CD4-positive, alpha-beta memory T cell (primary cell): ENCODE results near the gene MNX1. TPM values are rescaled to one million over a fixed set of nuclear protein-coding genes. Genes with fewer than 3 reads are reported as not detected.
A peak's percentile ranks its signal among the peaks of the same experiment; 100 is the strongest.

ENCODE experiments used
- CTCF ChIA-PET: fragments of 350-600 bp; sonication (Branson Sonifier 250); formaldehyde crosslinking; loops from one replicate; lab custom pipeline; 2021; ENCODE audit warnings: inconsistent platforms; ENCODE audit not compliant: partially characterized antibody; lab: Charles Lee
- POLR2A ChIA-PET: fragments of 350-600 bp; sonication (Branson Sonifier 250); formaldehyde crosslinking; loops from one replicate; lab custom pipeline; 2021; ENCODE audit not compliant: partially characterized antibody; lab: Charles Lee
- DNase-seq, 5 donors: peaks; one replicate each; pipeline versions ENCODE4 v3.0.0 to v3.0.0-alpha.2; 2020 to 2022; ENCODE audit warnings: mixed read lengths in 1 of 5
- H3K27ac ChIP-seq: one replicate; pipeline ENCODE4 v1.7.0; 2013; ENCODE audit warnings: low read depth, low read length
- H3K27me3 ChIP-seq: 2 replicates; pipeline ENCODE4 v1.7.0; 2013; ENCODE audit warnings: mild to moderate bottlenecking, low read length, moderate library complexity; ENCODE audit not compliant: insufficient read depth
- H3K36me3 ChIP-seq: 2 replicates; pipeline ENCODE4 v1.7.0; 2013; ENCODE audit warnings: mild to moderate bottlenecking, low read length, moderate library complexity; ENCODE audit not compliant: insufficient read depth
- H3K4me1 ChIP-seq: 2 replicates; pipeline ENCODE4 v1.7.0; 2013; ENCODE audit warnings: mild to moderate bottlenecking, low read length, moderate library complexity; ENCODE audit not compliant: insufficient read depth
- H3K4me3 ChIP-seq, 2 donors: one replicate each; pipeline ENCODE4 v1.7.0; 2013; ENCODE audit warnings: low read length in 2 of 2, mild to moderate bottlenecking in 1 of 2
- H3K9me3 ChIP-seq, 2 donors: one replicate each; pipeline ENCODE4 v1.7.0; 2013; ENCODE audit warnings: low read length in 2 of 2, control low read depth in 1 of 2; ENCODE audit not compliant: control insufficient read depth in 1 of 2
- H3K27ac Mint-ChIP-seq, 7 donors: one replicate each; pipeline ENCODE4 v1.8.0; 2020 to 2021; ENCODE audit warnings: mixed read lengths in 7 of 7, mild to moderate bottlenecking in 6 of 7, inconsistent platforms in 3 of 7, moderate library complexity in 3 of 7
- H3K27me3 Mint-ChIP-seq, 2 donors: one replicate each; pipeline ENCODE4 v1.8.0; 2020 to 2021; ENCODE audit warnings: mixed read lengths in 2 of 2
- H3K36me3 Mint-ChIP-seq, 2 donors: one replicate each; pipeline ENCODE4 v1.8.0; 2020 to 2021; ENCODE audit warnings: mixed read lengths in 2 of 2, inconsistent platforms in 1 of 2, mild to moderate bottlenecking in 1 of 2
- H3K4me1 Mint-ChIP-seq, 4 donors: one replicate each; pipeline ENCODE4 v1.8.0; 2020 to 2021; ENCODE audit warnings: mixed read lengths in 4 of 4, mild to moderate bottlenecking in 1 of 4
- H3K4me3 Mint-ChIP-seq, 8 donors: one replicate each; pipeline ENCODE4 v1.8.0; 2020 to 2021; ENCODE audit warnings: mixed read lengths in 8 of 8, mild to moderate bottlenecking in 7 of 8, moderate library complexity in 6 of 8, inconsistent platforms in 3 of 8
- H3K9me3 Mint-ChIP-seq, 8 donors: one replicate each; pipeline ENCODE4 v1.8.0; 2020 to 2021; ENCODE audit warnings: mixed read lengths in 8 of 8, mild to moderate bottlenecking in 5 of 8, inconsistent platforms in 3 of 8, moderate library complexity in 1 of 8
- intact Hi-C: fragments of 100-400 bp; cut with micrococcal nuclease; formaldehyde crosslinking; loops from one replicate; pipeline ENCODE4 v1.15.1; 2023
- polyA plus RNA-seq, 2 donors: library from polyadenylated mRNA; unstranded; fragments of 300-500 nt; fragmentation: Illumina TruSeq; gene quantifications; one replicate each; pipeline ENCODE4 v1.2.3, GENCODE V29; 2021
- total RNA-seq, 2 experiments: library from RNA; stranded (reverse); gene quantifications; one replicate each; pipeline ENCODE4 v1.2.3, GENCODE V29; 2021

Gene MNX1
- not detected for total RNA-seq
- polyA plus RNA-seq = not detected

DNA sequence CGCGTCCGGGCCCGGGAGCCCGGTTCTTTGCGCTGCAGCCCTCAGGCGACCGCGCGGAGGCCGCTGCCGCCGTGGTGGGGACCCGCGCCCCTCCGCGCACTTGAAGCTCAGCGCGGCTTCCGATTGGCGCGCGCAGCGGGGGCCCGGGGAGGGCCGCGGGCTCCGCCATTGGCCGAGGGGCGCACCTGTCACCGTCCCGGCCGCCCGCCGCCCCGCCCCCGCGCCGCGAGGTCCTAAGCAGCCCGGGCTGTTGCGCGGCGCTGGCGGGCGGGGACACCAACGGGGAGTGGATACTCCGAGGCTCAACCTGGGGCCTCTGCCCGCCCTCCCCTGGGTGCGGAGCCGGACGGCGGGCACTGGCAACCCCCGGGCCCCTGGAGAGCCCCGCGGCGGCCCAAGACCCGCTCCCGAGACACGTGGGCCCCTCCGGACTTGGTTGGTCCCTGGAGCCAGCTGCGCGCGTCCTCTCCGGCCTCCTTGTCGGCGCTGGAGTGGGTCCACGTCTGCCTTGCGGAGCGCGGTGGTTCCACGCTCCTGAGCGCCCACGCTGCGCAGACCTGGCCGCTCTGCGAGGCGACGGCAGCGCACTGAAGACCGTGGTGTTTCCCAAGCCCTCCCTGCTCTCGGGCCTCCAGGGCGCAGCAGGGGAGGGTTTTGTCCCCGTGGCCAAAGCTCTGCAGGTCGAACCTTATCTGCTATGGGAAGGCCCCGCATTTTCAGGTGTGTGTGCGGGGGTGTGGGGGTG lies at the start of gene MNX1:
TSS of gene MNX1 (minus strand) at position 76 of the 745 bp plus-strand sequence. CDS start 313 bp downstream, outside the sequence.
- H3K4me3 Mint-ChIP-seq = peak within 1 kb of the TSS; percentile 58 to 78 (median 74)
- intact Hi-C loops = no loop called here
- DNase-seq = peak in 3 of 5 donors; percentile 31 to 35 (median 31)
- H3K4me3 ChIP-seq = peak within 1 kb of the TSS in 1 of 2 donors; percentile 32
- no peaks in the 10 kb centered on the region for H3K9me3 ChIP-seq
- peaks cover 41% of the 10 kb centered on the region for H3K27me3 ChIP-seq
- no peaks in the 10 kb centered on the region for H3K36me3 ChIP-seq
- POLR2A ChIA-PET = no interaction called here
- H3K36me3 Mint-ChIP-seq = peaks cover 0 to 1% of the 10 kb centered on the region in 2 donors
- H3K27ac Mint-ChIP-seq = peak within 1 kb of the TSS in 1 of 7 donors; percentile 11
- H3K4me1 ChIP-seq = peaks cover 14% of the 10 kb centered on the region
- CTCF ChIA-PET = no interaction called here
- no peaks in the 10 kb centered on the region for H3K9me3 Mint-ChIP-seq
- peaks cover 50% of the 10 kb centered on the region in 2 donors for H3K27me3 Mint-ChIP-seq
- peaks cover 8 to 18% (median 15%) of the 10 kb centered on the region in 4 donors for H3K4me1 Mint-ChIP-seq
- H3K27ac ChIP-seq = no peak within 1 kb of the TSS

- POLR2A ChIA-PET = no interaction called here
- no peak overlapping the region for H3K27ac Mint-ChIP-seq
Measured at GRCh38 chr7:157059534-157059933, 49.1 kb upstream of the MNX1 start.

GRCh38 chr7:157058701-157059100 lies 48.2 kb upstream of the MNX1 start:
- Mint-ChIP-seq H3K9me3 (peaks cover 0 to 25% (median 15%) of the 10 kb centered on the region in 8 donors), H3K4me1 (no peaks in the 10 kb centered on the region), H3K36me3 (peaks cover 2 to 3% of the 10 kb centered on the region in 2 donors), H3K27me3 (peaks cover 17 to 23% of the 10 kb centered on the region in 2 donors), H3K27ac (no peak overlapping the region), H3K4me3 (no peak overlapping the region)
- CTCF ChIA-PET = no interaction called here
- no peak overlapping the region for H3K27ac ChIP-seq
- DNase-seq = no peak
- intact Hi-C loops = no loop called here
- no peaks in the 10 kb centered on the region for H3K27me3 ChIP-seq
- peaks cover 0 to 7% of the 10 kb centered on the region in 2 donors for H3K9me3 ChIP-seq
- no peak overlapping the region for H3K4me3 ChIP-seq
- POLR2A ChIA-PET = no interaction called here
- no peaks in the 10 kb centered on the region for H3K36me3 ChIP-seq
- no peaks in the 10 kb centered on the region for H3K4me1 ChIP-seq

More at GRCh38 chr7:157059534-157059933, 49.1 kb upstream of the MNX1 start:
- Mint-ChIP-seq H3K36me3 (peaks cover 3% of the 10 kb centered on the region in 2 donors), H3K27me3 (peaks cover 15 to 25% of the 10 kb centered on the region in 2 donors), H3K4me3 (no peak overlapping the region), H3K9me3 (peaks cover 0 to 30% (median 13%) of the 10 kb centered on the region in 8 donors), H3K4me1 (no peaks in the 10 kb centered on the region)
- no peaks in the 10 kb centered on the region for H3K36me3 ChIP-seq
- H3K9me3 ChIP-seq = peaks cover 0 to 7% of the 10 kb centered on the region in 2 donors
- CTCF ChIA-PET = no interaction called here
- intact Hi-C loops = no loop called here
- H3K4me1 ChIP-seq = no peaks in the 10 kb centered on the region
- no peak for DNase-seq
- no peak overlapping the region for H3K4me3 ChIP-seq
- H3K27ac ChIP-seq = no peak overlapping the region
- no peaks in the 10 kb centered on the region for H3K27me3 ChIP-seq

DNA sequence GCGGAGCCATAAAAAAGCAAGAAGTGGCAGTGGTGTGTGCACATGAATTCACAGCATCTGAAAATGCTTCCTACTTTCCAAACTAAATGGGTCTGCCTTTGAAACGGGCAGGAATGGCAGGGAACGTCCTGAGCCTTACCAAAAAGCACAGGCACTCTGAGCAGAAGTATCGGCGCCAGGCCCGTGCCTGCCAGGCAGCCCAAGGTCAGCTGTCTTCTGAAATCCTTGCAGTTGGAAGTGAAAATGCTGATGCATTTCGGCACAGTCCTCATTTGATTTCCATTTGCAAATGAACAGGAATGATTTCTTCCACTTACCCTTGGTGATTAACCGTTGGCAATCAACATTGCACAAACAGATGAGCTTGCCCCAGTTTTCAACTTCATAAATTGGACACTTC lies 47.6 kb upstream of the MNX1 start:
- ChIA-PET POLR2A (no interaction called here), CTCF (no interaction called here)
- Histone ChIP-seq H3K27me3 (no peaks in the 10 kb centered on the region), H3K4me3 (no peak overlapping the region), H3K4me1 (no peaks in the 10 kb centered on the region), H3K9me3 (peaks cover 0 to 7% of the 10 kb centered on the region in 2 donors), H3K27ac (no peak overlapping the region), H3K36me3 (no peaks in the 10 kb centered on the region)
- Mint-ChIP-seq H3K36me3 (peaks cover 0 to 3% of the 10 kb centered on the region in 2 donors), H3K27me3 (peaks cover 18 to 24% of the 10 kb centered on the region in 2 donors), H3K4me3 (no peak overlapping the region), H3K9me3 (peaks cover 0 to 25% (median 13%) of the 10 kb centered on the region in 8 donors), H3K4me1 (no peaks in the 10 kb centered on the region), H3K27ac (no peak overlapping the region)
- DNase-seq = no peak
- intact Hi-C loops = no loop called here

- Mint-ChIP-seq H3K27me3 (peaks cover 19 to 21% of the 10 kb centered on the region in 2 donors), H3K27ac (no peak overlapping the region)
- intact Hi-C loops = no loop called here
Measured at GRCh38 chr7:157056957-157057902, 46.8 kb upstream of the MNX1 start.

GRCh38 chr7:157056246-157056645 lies 45.8 kb upstream of the MNX1 start:
- Histone ChIP-seq H3K36me3 (no peaks in the 10 kb centered on the region), H3K4me1 (no peaks in the 10 kb centered on the region), H3K4me3 (no peak overlapping the region), H3K27ac (no peak overlapping the region), H3K9me3 (no peaks in the 10 kb centered on the region), H3K27me3 (no peaks in the 10 kb centered on the region)
- Mint-ChIP-seq H3K4me3 (no peak overlapping the region), H3K36me3 (no peaks in the 10 kb centered on the region), H3K27me3 (peaks cover 19 to 21% of the 10 kb centered on the region in 2 donors), H3K27ac (no peak overlapping the region), H3K4me1 (no peaks in the 10 kb centered on the region), H3K9me3 (peaks cover 0 to 15% (median 5%) of the 10 kb centered on the region in 8 donors)
- intact Hi-C loops = no loop called here
- DNase-seq = no peak
- POLR2A ChIA-PET = no interaction called here
- CTCF ChIA-PET = no interaction called here

More at GRCh38 chr7:157056957-157057902, 46.8 kb upstream of the MNX1 start:
- Histone ChIP-seq H3K4me3 (no peak overlapping the region), H3K27me3 (no peaks in the 10 kb centered on the region), H3K9me3 (peaks cover 0 to under 1% of the 10 kb centered on the region in 2 donors), H3K36me3 (no peaks in the 10 kb centered on the region), H3K4me1 (no peaks in the 10 kb centered on the region), H3K27ac (no peak overlapping the region)
- no peaks in the 10 kb centered on the region for H3K4me1 Mint-ChIP-seq
- no peak for DNase-seq
- POLR2A ChIA-PET = no interaction called here
- H3K9me3 Mint-ChIP-seq = peaks cover 0 to 23% (median 9%) of the 10 kb centered on the region in 8 donors
- CTCF ChIA-PET = no interaction called here
- H3K4me3 Mint-ChIP-seq = no peak overlapping the region
- H3K36me3 Mint-ChIP-seq = peaks cover 0 to under 1% of the 10 kb centered on the region in 2 donors

GRCh38 chr7:157054927-157055326 lies 44.5 kb upstream of the MNX1 start:
- no peaks in the 10 kb centered on the region for H3K4me1 ChIP-seq
- peaks cover 23 to 25% of the 10 kb centered on the region in 2 donors for H3K27me3 Mint-ChIP-seq
- no peaks in the 10 kb centered on the region for H3K4me1 Mint-ChIP-seq

More at GRCh38 chr7:157054927-157055326, 44.5 kb upstream of the MNX1 start:
- no peaks in the 10 kb centered on the region for H3K36me3 ChIP-seq
- CTCF ChIA-PET = no interaction called here
- no peaks in the 10 kb centered on the region for H3K27me3 ChIP-seq
- intact Hi-C loops = no loop called here
- H3K27ac ChIP-seq = no peak overlapping the region
- H3K9me3 ChIP-seq = no peaks in the 10 kb centered on the region
- H3K4me3 ChIP-seq = no peak overlapping the region
- DNase-seq = no peak
- H3K36me3 Mint-ChIP-seq = no peaks in the 10 kb centered on the region
- H3K4me3 Mint-ChIP-seq = no peak overlapping the region
- H3K9me3 Mint-ChIP-seq = peaks cover 0 to 15% (median 4%) of the 10 kb centered on the region in 8 donors
- H3K27ac Mint-ChIP-seq = no peak overlapping the region
- POLR2A ChIA-PET = no interaction called here
